Measurements from ENCODE around the gene GLI3. TPM values are rescaled to one million over a fixed set of nuclear protein-coding genes. Genes with fewer than 3 reads are reported as not detected.

GLI3 gene
- total RNA-seq, 1 donor from 2014 or later: 27.7 TPM

GRCh38 chr7:41954976-41955375, 282.0 kb downstream of the GLI3 start:
- peaks cover 23% of the 10 kb centered on the region for H3K4me1 ChIP-seq (ENCODE audit: insufficient read depth, low read length)
- H3K27ac ChIP-seq (ENCODE audit: low read depth, low read length): no peak overlapping the region
- H3K27ac Mint-ChIP-seq (ENCODE audit: unreplicated experiment): peak overlapping the region; percentile 85
- no peak overlapping the region for H3K4me3 Mint-ChIP-seq (ENCODE audit: unreplicated experiment)
- H3K36me3 Mint-ChIP-seq (ENCODE audit: low read depth, unreplicated experiment): no peaks in the 10 kb centered on the region
- FAIRE-seq: no peak
- no peaks in the 10 kb centered on the region for H3K9me3 ChIP-seq (ENCODE audit: insufficient read depth, low read depth, low read length)
- H3K36me3 ChIP-seq (ENCODE audit: insufficient read depth, low read length): no peaks in the 10 kb centered on the region
- H2AFZ ChIP-seq (ENCODE audit: low read depth, low read length): no peak overlapping the region
- no peak overlapping the region for H3K9ac ChIP-seq (ENCODE audit: low read length)
- no peaks in the 10 kb centered on the region for H4K20me1 ChIP-seq (ENCODE audit: insufficient read depth, low read length)
- no peak for DNase-seq (ENCODE audit: low read depth)
- TF ChIP-seq EZH2 (IDR thresholded peaks at IDR 0.05; ENCODE audit: insufficient read depth, low read length): no peak
- no peaks in the 10 kb centered on the region for H3K79me2 ChIP-seq (ENCODE audit: insufficient read depth, low read length)
- peaks cover 3% of the 10 kb centered on the region for H3K27me3 ChIP-seq (ENCODE audit: insufficient read depth, low read length)
- H3K4me3 ChIP-seq (ENCODE audit: insufficient read depth, low read depth, low read length): no peak overlapping the region
- H3K4me2 ChIP-seq (ENCODE audit: low read length): peak overlapping the region; percentile 75
- peaks cover 35% of the 10 kb centered on the region for H3K4me1 Mint-ChIP-seq (ENCODE audit: low read depth, unreplicated experiment)
- no peaks in the 10 kb centered on the region for H3K9me3 Mint-ChIP-seq (ENCODE audit: unreplicated experiment)
- no peaks in the 10 kb centered on the region for H3K27me3 Mint-ChIP-seq (ENCODE audit: low read depth, unreplicated experiment)

GRCh38 chr7:41948503-41948902, 288.5 kb downstream of the GLI3 start:
- Histone ChIP-seq H3K9me3 (ENCODE audit: insufficient read depth, low read depth, low read length) (no peaks in the 10 kb centered on the region), H3K4me3 (ENCODE audit: insufficient read depth, low read depth, low read length) (no peak overlapping the region), H3K4me1 (ENCODE audit: insufficient read depth, low read length) (no peaks in the 10 kb centered on the region), H3K4me2 (ENCODE audit: low read length) (no peak overlapping the region), H3K27ac (ENCODE audit: low read depth, low read length) (no peak overlapping the region), H3K79me2 (ENCODE audit: insufficient read depth, low read length) (no peaks in the 10 kb centered on the region), H3K36me3 (ENCODE audit: insufficient read depth, low read length) (no peaks in the 10 kb centered on the region), H3K9ac (ENCODE audit: low read length) (no peak overlapping the region), H2AFZ (ENCODE audit: low read depth, low read length) (no peak overlapping the region), H3K27me3 (ENCODE audit: insufficient read depth, low read length) (peaks cover 3% of the 10 kb centered on the region), H4K20me1 (ENCODE audit: insufficient read depth, low read length) (no peaks in the 10 kb centered on the region)
- Mint-ChIP-seq H3K4me3 (ENCODE audit: unreplicated experiment) (no peak overlapping the region), H3K4me1 (ENCODE audit: low read depth, unreplicated experiment) (peaks cover 10% of the 10 kb centered on the region), H3K27me3 (ENCODE audit: low read depth, unreplicated experiment) (peaks cover 8% of the 10 kb centered on the region), H3K27ac (ENCODE audit: unreplicated experiment) (no peak overlapping the region), H3K9me3 (ENCODE audit: unreplicated experiment) (no peaks in the 10 kb centered on the region), H3K36me3 (ENCODE audit: low read depth, unreplicated experiment) (no peaks in the 10 kb centered on the region)
- TF ChIP-seq CTCF (IDR thresholded peaks at IDR 0.05; ENCODE audit: insufficient read depth, low read depth, low read length): no peak
- TF ChIP-seq EZH2 (IDR thresholded peaks at IDR 0.05; ENCODE audit: insufficient read depth, low read length): no peak
- no peak for FAIRE-seq
- DNase-seq (ENCODE audit: low read depth): no peak

GRCh38 chr7:41943094-41943577, 293.9 kb downstream of the GLI3 start:
- Histone ChIP-seq H3K79me2 (ENCODE audit: insufficient read depth, low read length) (no peaks in the 10 kb centered on the region), H3K27me3 (ENCODE audit: insufficient read depth, low read length) (no peaks in the 10 kb centered on the region), H3K27ac (ENCODE audit: low read depth, low read length) (peak overlapping the region; percentile 11), H3K4me1 (ENCODE audit: insufficient read depth, low read length) (peaks cover 10% of the 10 kb centered on the region), H4K20me1 (ENCODE audit: insufficient read depth, low read length) (no peaks in the 10 kb centered on the region), H3K9me3 (ENCODE audit: insufficient read depth, low read depth, low read length) (no peaks in the 10 kb centered on the region), H3K9ac (ENCODE audit: low read length) (peak overlapping the region; percentile 69), H2AFZ (ENCODE audit: low read depth, low read length) (peak overlapping the region; percentile 59), H3K4me3 (ENCODE audit: insufficient read depth, low read depth, low read length) (peak overlapping the region; percentile 53), H3K4me2 (ENCODE audit: low read length) (peak overlapping the region; percentile 83), H3K36me3 (ENCODE audit: insufficient read depth, low read length) (no peaks in the 10 kb centered on the region)
- H3K27me3 Mint-ChIP-seq (ENCODE audit: low read depth, unreplicated experiment): peaks cover 15% of the 10 kb centered on the region
- no peak for FAIRE-seq
- peak overlapping the region; percentile 78 for H3K27ac Mint-ChIP-seq (ENCODE audit: unreplicated experiment)
- DNase-seq (ENCODE audit: low read depth): peak; percentile 50
- H3K9me3 Mint-ChIP-seq (ENCODE audit: unreplicated experiment): peaks cover 6% of the 10 kb centered on the region
- H3K36me3 Mint-ChIP-seq (ENCODE audit: low read depth, unreplicated experiment): no peaks in the 10 kb centered on the region
- TF ChIP-seq EZH2 (IDR thresholded peaks at IDR 0.05; ENCODE audit: insufficient read depth, low read length): no peak
- peak; percentile 87 for TF ChIP-seq CTCF (IDR thresholded peaks at IDR 0.05; ENCODE audit: insufficient read depth, low read depth, low read length)
- peaks cover 3% of the 10 kb centered on the region for H3K4me1 Mint-ChIP-seq (ENCODE audit: low read depth, unreplicated experiment)
- peak overlapping the region; percentile 74 for H3K4me3 Mint-ChIP-seq (ENCODE audit: unreplicated experiment)
